Measurements from ENCODE around the gene PEDS1. TPM values are rescaled to one million over a fixed set of nuclear protein-coding genes. Genes with fewer than 3 reads are reported as not detected.
"Not testable (repeated sequence)": the region's sequence is repeated elsewhere in the genome, so short reads cannot be mapped to it uniquely, and the experiment has no call there.

The PEDS1 gene
- total RNA-seq, 1 donor from 2014 or later, result 27.9 TPM

DNA sequence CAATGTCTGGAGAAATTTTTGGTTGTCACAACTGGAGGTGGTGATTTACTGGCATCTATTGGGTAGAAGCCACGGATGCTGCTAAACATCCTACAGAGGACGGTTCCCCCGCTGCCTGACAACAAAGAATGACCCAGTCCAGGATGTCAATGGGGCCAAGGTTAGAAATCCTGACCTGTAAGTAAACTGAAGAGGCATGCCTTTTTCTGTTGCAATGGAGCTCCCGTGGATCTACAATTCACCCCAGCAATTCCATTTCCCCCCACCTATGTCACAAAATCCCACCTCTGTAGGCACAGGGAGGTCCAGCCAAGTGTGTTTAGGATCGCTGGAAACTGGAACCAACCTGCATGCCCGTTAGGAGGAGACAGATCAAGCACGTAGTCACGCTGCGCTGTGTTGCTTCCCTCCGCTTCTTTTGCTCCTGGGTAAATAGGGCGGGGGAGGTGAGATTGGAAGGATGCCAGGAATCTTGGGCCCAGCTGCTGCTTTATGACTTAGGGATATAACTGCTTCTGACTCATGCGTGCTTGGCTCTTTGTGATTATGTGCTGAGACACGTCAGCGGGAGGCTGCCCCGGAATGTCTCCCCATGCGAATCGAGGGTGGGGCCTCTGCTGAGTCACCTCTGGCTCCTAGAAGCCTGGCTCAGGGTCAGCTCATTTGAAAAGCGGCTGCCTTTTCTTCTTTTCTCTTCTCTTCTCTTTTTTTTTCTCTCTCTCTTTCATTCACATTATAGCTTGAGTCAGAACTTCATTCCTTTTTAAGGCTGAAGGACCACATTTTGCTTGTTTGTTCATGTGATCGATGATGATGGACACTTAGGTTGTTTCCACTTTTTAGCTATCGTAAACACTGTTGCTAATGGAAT is 12.4 kb upstream of the PEDS1 start:
- intact Hi-C loops (cut with micrococcal nuclease), result loop anchor here (1.0 to 2.0 kb wide), 2 partner anchors 13 to 51 kb away; partner anchors contain the start of gene PEDS1

DNA sequence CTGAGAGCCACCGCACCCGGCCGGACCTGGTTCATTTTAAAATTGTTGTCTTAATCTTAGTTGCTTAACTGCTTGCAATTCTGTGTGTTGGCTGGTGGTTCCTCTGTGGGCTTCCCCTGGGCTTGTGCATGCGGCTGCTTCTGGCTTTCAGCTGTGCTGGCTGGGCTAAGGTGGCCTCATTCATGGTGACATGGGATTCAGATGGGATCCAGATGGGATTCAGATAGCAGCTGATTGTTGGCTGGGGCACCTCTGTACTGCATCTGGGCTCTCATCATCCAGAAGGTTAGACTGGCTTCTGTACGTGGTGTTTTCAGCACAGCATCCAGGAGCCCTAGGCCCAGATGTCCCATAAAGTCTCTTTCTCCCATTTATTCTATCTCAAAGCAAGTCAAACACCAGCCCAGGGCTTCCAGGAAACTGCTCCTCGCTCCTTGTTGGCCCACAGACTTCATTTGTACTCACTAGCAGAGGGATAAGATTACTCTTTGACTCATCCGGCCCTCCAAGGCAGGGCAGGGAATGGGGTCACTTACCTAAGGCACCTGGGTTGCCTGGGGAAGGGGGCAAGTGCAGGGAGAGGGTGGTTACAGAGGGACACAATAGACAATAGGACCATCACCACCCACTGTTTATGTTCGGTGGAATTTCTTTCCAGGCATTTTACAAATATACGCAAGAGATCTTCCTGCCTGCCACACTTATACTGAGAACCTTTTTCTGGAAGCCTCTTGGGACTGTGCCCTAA is 10.2 kb upstream of the PEDS1 start:
- intact Hi-C loops (cut with micrococcal nuclease), result no loop called here

GRCh38 chr20:50161494-50161893 is 8.0 kb upstream of the PEDS1 start:
- intact Hi-C loops (cut with micrococcal nuclease), result not testable (repeated sequence)

- intact Hi-C loops (cut with micrococcal nuclease), result loop anchor here (1.0 to 5.0 kb wide), 3 partner anchors 14 to 216 kb away; partner anchors contain the start of gene RNF114
These were observed 397 bp downstream of the PEDS1 start for GRCh38 chr20:50153153-50153499.

DNA sequence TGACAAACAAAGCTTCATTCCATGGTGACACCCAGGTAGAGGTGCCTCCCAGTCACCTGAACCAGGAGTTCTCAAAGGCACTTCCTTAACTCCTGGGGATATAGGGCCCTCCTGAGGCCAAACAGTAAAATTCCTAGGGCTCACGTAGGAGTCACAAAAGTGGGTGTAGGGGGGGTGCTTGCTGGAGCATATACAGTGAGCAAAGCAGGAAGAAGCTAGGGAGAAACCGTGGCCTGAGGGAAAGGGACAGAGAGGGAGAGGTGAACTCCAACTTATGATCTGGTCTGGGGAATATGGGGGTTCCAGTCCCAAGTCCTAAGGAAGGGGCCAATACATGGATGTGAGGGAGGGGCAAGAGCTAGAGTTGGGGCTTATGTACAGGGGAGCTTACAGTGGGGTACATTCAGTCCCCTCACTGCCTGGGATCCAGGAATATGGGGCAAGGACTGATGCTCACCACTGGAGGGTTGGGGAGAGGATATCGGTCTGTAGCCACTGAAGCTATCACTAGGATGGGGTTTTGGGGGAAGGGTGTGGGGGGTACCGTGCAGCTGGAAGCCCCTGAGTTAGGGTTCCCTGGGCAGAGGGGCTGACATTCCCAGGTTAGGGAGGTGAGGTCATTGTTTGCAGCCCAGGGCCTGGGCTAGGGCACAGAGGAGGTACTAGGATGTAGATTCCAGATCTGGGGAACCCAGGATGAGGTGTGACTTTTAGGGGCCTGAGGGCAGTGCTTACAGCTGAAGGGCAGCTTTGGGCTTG is 950 bp downstream of the PEDS1 start:
- intact Hi-C loops (cut with micrococcal nuclease), result loop anchor here (1.0 to 5.0 kb wide), 3 partner anchors 14 to 215 kb away; partner anchors contain the start of gene RNF114

- intact Hi-C loops (cut with micrococcal nuclease), result loop anchor here (5.0 kb wide), 1 partner anchor 214 kb away; the partner anchor contains the start of gene RNF114
These were observed 2.3 kb downstream of the PEDS1 start for GRCh38 chr20:50151034-50151743.

- intact Hi-C loops (cut with micrococcal nuclease), result loop anchor here (5.0 kb wide), 1 partner anchor 212 kb away; the partner anchor contains the start of gene RNF114
These were observed 3.9 kb downstream of the PEDS1 start for GRCh38 chr20:50149481-50150254.

DNA sequence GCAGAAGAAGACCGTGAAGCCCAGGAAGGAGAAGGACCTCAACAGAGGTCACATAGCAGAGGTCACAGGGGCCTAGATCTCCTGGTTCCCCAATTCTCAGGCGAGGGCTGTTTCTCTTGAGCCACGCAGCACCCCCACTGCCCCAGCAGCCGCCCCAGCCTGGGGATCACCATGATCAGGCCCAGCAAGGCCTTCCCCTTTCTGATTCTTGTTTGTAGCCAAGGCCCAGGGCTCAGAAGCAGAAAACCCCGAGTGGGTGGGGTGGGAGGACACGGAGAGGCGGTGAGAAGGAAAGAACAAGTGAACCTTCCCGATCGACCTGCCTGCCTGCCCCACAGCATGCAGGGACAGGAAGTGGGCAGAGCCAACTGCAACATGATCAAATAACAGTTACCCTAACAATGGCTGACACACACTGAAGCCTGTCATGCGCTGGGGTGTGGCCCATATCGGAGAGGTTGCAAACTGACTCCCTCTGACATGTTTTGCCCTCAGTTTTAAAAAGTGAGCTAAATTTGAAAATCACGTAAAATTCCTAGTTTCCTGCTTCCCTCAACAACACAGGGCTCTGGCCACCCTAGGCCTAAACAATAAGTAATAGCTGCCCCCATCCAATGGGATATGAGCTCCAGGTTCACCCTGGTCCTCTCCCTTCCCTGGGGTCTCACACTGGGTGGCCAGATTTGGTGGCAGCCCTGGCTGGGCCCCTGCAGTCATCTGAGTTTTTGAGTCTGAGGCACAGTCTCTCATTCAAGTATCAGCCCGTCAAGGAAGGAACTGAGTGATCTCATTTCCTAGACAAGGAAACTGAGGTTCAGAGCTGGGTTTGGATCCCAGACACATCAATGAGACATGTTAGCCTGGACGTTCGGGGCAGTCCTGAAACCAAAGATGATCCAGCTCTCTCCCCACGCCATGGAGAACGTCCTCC is 6.5 kb downstream of the PEDS1 start:
- intact Hi-C loops (cut with micrococcal nuclease), result no loop called here

DNA sequence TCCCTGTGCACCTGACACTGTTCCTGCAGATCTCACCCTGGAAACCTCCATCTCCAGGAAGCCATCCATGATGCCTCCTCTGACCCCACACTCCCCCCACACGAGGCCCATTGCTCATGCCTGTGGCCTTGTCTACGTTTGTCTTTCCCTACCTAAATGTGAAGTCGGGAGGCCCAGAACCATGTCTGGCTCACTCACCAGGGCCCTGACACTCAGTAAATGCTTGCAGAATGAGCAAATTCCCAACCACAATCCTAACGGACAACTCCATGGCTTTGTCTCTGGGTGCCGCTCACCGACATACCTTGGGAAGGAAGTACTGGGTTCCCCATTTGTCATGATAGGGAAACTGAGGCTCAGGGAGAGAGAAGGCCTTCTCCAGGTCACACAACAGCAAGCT is 7.3 kb downstream of the PEDS1 start:
- intact Hi-C loops (cut with micrococcal nuclease), result no loop called here

DNA sequence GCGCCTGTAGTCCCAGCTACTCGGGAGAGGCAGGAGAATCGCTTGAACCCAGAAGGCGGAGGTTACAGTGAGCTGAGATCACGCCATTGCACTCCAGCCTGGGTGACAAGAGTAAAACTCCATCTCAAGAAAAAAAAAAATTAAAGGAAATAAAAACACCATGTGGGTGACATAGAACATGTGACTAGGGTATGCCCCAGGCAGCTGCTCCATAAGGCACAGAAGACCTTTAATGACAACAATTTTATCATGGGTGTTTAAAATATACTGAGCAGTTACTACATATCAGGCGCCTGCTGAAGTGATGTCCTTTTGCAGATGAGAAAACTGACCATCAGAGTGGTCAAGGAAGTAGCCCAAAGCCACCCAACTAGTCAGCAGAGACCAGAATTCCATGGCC is 8.0 kb downstream of the PEDS1 start:
- intact Hi-C loops (cut with micrococcal nuclease), result no loop called here

GRCh38 chr20:50144362-50144761 is 9.2 kb downstream of the PEDS1 start:
- intact Hi-C loops (cut with micrococcal nuclease), result no loop called here

GRCh38 chr20:50142812-50143211 is 10.7 kb downstream of the PEDS1 start:
- intact Hi-C loops (cut with micrococcal nuclease), result no loop called here

GRCh38 chr20:50141811-50142561 is 11.5 kb downstream of the PEDS1 start:
- intact Hi-C loops (cut with micrococcal nuclease), result no loop called here

DNA sequence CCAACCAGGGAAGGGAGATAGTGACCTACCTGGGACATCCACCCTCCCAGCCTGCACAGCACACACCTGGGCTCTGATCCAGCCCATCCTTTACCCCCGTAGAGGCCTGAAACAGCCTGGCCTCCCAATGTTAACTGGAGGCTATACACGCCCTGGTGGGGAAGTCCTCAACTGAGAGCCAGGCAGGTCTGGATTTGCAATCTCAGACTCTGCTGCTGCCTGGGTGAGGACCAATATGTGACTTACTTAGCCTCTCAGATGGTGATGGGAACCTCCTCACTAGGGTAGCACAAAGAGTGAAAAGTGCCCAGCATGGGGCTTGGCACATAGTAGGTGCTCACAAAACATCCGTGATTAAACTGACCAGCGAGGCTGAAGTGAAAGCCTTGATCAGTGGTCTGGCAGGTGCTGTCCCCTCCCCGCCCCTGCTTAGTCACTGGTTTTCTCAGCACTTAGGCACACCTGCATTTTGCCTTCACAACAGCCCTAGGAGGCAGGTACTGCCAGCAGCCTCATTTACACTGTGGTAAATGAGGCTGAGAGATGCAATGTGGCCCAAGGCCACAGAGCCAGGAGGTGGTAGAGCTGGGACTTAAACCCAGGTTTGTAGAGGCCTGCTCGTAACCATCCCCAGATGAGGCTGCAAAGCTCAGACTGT is 12.4 kb downstream of the PEDS1 start:
- intact Hi-C loops (cut with micrococcal nuclease), result no loop called here

DNA sequence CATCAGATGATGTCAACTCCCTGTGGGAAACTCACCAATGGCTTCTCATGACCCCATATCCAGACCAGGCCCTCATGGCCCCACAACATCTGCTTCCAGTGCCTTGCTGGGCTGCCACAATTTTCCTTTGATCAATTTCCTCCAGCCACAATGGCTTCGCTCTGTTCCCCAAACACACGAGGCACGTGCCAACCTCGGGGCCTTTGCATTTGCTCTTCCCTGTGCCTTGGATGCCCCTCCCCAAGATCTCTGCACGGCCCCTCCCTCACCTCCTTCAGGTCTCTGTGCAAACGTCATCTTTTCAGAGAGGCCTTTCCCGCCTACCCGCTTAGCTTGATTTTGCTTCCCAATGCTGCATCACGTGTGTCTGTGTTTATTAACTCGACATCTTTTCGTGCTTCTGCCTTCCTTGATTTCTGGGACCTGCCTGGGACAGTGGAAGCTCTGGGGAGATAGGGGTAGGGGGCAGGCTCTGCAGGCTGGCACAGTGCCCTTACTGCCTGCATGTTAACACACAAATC is 13.1 kb downstream of the PEDS1 start:
- intact Hi-C loops (cut with micrococcal nuclease), result no loop called here

DNA sequence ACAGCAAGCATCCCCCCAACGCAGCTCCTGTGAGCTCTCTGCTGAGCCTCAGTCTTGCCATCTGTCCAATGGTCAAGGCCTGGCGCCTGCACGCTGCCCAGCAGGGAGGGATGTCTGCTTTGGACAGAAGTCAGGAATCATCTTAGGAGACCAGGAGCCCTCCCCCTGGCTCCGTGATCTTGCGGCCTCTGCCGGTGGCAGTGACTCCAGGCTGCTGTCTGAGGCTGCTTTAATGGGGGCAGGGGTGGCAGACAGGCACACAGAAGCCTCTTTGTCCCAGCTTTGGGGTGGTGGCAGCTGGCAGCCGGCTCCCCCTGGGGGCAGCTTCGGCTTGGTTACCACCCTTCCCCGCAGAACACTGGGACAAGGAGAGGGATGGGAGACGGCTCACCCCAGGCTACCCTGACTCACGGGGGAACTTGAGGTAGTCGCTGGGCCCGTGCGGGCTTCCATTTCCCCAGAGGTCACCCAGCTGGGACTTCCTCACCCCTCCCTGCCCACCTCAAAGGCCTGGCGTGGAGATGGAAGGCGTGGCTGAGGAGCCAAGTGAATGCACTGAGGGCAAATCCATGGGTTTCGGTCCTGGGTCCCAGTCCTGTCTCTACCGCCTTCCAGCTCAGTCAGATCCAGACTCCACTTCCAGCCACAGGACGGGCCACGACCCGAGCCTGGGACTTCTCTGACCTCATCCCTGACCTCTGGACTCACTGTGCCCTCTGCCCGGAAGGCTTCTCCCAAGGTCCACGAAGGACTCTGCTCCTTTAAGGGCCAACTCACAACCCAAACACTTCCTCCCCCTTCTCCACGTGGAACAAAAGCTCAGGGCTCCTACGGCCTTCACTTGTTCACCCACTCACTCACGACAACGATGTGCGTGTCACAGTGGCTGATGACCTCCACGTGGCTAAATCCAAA is 14.8 kb downstream of the PEDS1 start:
- intact Hi-C loops (cut with micrococcal nuclease), result no loop called here
